Ishikawa (cell line): ENCODE measurements around the gene RARB.

ENCODE experiments used
- CEBPB ChIP-seq: IDR thresholded peaks from 2 replicates; pipeline ENCODE4 v1.6.1; 2012
- CREB1 ChIP-seq: IDR thresholded peaks from 2 replicates; pipeline ENCODE4 v1.6.1; 2012; ENCODE audit warnings: low read depth
- EGR1 ChIP-seq: IDR thresholded peaks from 2 replicates; pipeline ENCODE4 v1.6.1; 2012
- EP300 ChIP-seq: IDR thresholded peaks from 2 replicates; pipeline ENCODE4 v1.6.1; 2012; ENCODE audit warnings: borderline replicate concordance
- FOXM1 ChIP-seq: IDR thresholded peaks from 2 replicates; pipeline ENCODE4 v1.6.1; 2012; ENCODE audit warnings: low read depth, borderline replicate concordance
- MAX ChIP-seq: IDR thresholded peaks from 2 replicates; pipeline ENCODE4 v1.6.1; 2012
- NFIC ChIP-seq: IDR thresholded peaks from 2 replicates; pipeline ENCODE4 v1.6.1; 2012
- RAD21 ChIP-seq: IDR thresholded peaks from 2 replicates; pipeline ENCODE4 v1.6.1; 2012; ENCODE audit warnings: low read depth
- REST ChIP-seq: IDR thresholded peaks from 2 replicates; pipeline ENCODE4 v1.6.1; 2012; ENCODE audit warnings: low read depth, mild to moderate bottlenecking
- TAF1 ChIP-seq: IDR thresholded peaks from 2 replicates; pipeline ENCODE4 v1.6.1; 2012; ENCODE audit warnings: low read depth, mild to moderate bottlenecking
- TCF12 ChIP-seq: IDR thresholded peaks from 2 replicates; pipeline ENCODE4 v1.6.1; 2012; ENCODE audit warnings: low read depth
- TEAD4 ChIP-seq: IDR thresholded peaks from 2 replicates; pipeline ENCODE4 v1.6.1; 2012
- YY1 ChIP-seq: IDR thresholded peaks from 2 replicates; pipeline ENCODE4 v1.6.1; 2012; ENCODE audit warnings: low read depth
- ZBTB7A ChIP-seq: IDR thresholded peaks from 2 replicates; pipeline ENCODE4 v1.6.1; 2012; ENCODE audit warnings: low read depth
- TF ChIP-seq, protein P1 (sequence below): IDR thresholded peaks from 2 replicates; pipeline ENCODE4 v1.6.1; 2012

The RARB gene

GRCh38 chr3:25587975-25588374 lies 159.9 kb downstream of the RARB start:
- TF ChIP-seq TEAD4 (no peak), EGR1 (no peak), YY1 (no peak), REST (no peak), EP300 (no peak), RAD21 (no peak), TAF1 (no peak), CREB1 (no peak), MAX (no peak), ZBTB7A (no peak), CEBPB (no peak), TCF12 (no peak), FOXM1 (no peak), NFIC (no peak)
- TF ChIP-seq, protein P1, sequence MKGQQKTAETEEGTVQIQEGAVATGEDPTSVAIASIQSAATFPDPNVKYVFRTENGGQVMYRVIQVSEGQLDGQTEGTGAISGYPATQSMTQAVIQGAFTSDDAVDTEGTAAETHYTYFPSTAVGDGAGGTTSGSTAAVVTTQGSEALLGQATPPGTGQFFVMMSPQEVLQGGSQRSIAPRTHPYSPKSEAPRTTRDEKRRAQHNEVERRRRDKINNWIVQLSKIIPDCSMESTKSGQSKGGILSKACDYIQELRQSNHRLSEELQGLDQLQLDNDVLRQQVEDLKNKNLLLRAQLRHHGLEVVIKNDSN = no peak

GRCh38 chr3:25588441-25589103 lies 160.5 kb downstream of the RARB start:
- TF ChIP-seq EGR1 = no peak
- TF ChIP-seq REST = no peak
- no peak for TF ChIP-seq NFIC
- no peak for TF ChIP-seq FOXM1
- TF ChIP-seq TAF1 = no peak
- no peak for TF ChIP-seq ZBTB7A
- no peak for TF ChIP-seq TEAD4
- no peak for TF ChIP-seq CREB1
- no peak for TF ChIP-seq RAD21
- TF ChIP-seq, protein P1 = no peak
- no peak for TF ChIP-seq EP300
- no peak for TF ChIP-seq MAX
- TF ChIP-seq YY1 = no peak
- TF ChIP-seq TCF12 = no peak
- TF ChIP-seq CEBPB = no peak

GRCh38 chr3:25589104-25589782 lies 161.2 kb downstream of the RARB start:
- TF ChIP-seq YY1 (no peak), FOXM1 (no peak), TEAD4 (no peak), EGR1 (no peak), ZBTB7A (no peak), CREB1 (no peak), EP300 (no peak), NFIC (no peak), REST (no peak), MAX (no peak), CEBPB (no peak), RAD21 (no peak), TCF12 (no peak), TAF1 (no peak)
- TF ChIP-seq, protein P1 = no peak
